GM12891 (cell line): ENCODE measurements around the gene NRTN.

Experiments
- DNase-seq: peaks from one replicate; pipeline ENCODE4 v3.0.0; 2011; ENCODE audit warnings: low spot score; ENCODE audit not compliant: insufficient read length
- FAIRE-seq: peaks from 2 replicates; lab custom pipeline; 2011; peaks lifted over from hg19 to GRCh38; lab: Jason Lieb, UNC
- PAX5 ChIP-seq: IDR thresholded peaks from 2 replicates; pipeline ENCODE4 v1.6.1; 2011; ENCODE audit warnings: low read length, moderate library complexity, mild to moderate bottlenecking; ENCODE audit not compliant: insufficient read depth, severe bottlenecking
- POLR2A ChIP-seq: IDR thresholded peaks from 2 replicates; pipeline ENCODE4 v1.6.1; 2011; ENCODE audit warnings: low read depth, low read length, control low read depth
- POLR2AphosphoS5 ChIP-seq: IDR thresholded peaks from 2 replicates; pipeline ENCODE4 v1.6.1; 2011; ENCODE audit warnings: low read depth, low read length, control low read depth
- POU2F2 ChIP-seq: IDR thresholded peaks from 2 replicates; pipeline ENCODE4 v1.6.1; 2011; ENCODE audit warnings: low read depth, mild to moderate bottlenecking, control low read depth, low read length, moderate library complexity
- SPI1 ChIP-seq: IDR thresholded peaks from 2 replicates; pipeline ENCODE4 v1.6.1; 2011; ENCODE audit warnings: low read depth, low read length, control low read depth
- TAF1 ChIP-seq: IDR thresholded peaks from 2 replicates; pipeline ENCODE4 v1.6.1; 2011; ENCODE audit warnings: low read depth, low read length, control low read depth

Gene NRTN

DNA sequence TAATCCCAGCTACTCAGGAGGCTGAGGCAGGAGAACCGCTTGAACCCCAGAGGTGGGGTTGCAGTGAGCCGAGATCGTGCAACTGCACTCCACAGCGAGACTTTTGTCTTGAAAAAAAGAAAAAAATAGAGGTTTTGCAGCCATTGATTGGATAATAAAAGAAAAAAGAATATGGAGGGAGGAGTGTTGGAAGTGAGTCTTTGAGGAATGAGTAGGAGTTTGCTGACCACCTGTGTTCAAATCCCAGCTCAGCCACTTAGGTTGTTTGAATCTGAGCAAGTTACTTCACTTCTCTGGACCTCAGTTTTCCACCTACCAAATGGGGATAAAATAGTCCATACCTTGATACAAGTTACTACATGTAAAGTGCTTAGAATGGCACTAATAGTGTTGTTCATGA is 6.2 kb downstream of the NRTN start:
- DNase-seq = no peak
- no peak for FAIRE-seq
- TF ChIP-seq TAF1 (no peak), SPI1 (no peak), POLR2AphosphoS5 (no peak), POU2F2 (no peak), POLR2A (no peak)

GRCh38 chr19:5814123-5814851 is 9.4 kb downstream of the NRTN start:
- FAIRE-seq (no peak), DNase-seq (no peak)
- TF ChIP-seq POU2F2 (no peak), PAX5 (no peak), TAF1 (no peak), POLR2AphosphoS5 (no peak), SPI1 (no peak), POLR2A (no peak)

DNA sequence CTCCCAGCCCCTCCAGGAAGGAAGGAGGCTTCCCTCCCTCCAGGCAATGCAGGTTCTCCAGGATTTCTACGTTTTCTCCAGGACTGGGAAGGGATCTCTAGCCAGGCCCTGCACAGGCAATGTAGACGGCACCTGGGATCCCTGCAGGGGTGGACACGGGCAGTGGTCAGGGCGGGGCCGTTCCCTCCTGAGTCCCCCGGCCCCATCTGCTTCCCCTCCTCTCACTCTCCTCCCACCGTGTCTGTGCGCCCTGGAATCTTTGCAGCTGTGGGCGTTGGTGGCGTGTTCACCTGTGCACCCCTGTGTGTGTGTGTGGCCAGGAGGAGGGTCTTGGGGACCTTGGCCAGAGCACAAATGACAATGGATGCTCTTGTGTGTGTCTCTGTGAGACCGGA is 10.0 kb downstream of the NRTN start:
- TF ChIP-seq POU2F2 (no peak), POLR2AphosphoS5 (no peak)
- FAIRE-seq = no peak
- DNase-seq = no peak

GRCh38 chr19:5817218-5817617 is 12.4 kb downstream of the NRTN start:
- FAIRE-seq (no peak), DNase-seq (no peak)
- TF ChIP-seq POLR2AphosphoS5 (no peak), POLR2A (no peak), POU2F2 (no peak), PAX5 (no peak), TAF1 (no peak), SPI1 (no peak)

- FAIRE-seq (no peak), DNase-seq (no peak)
- TF ChIP-seq POLR2A = no peak
- no peak for TF ChIP-seq POU2F2
- TF ChIP-seq POLR2AphosphoS5 = no peak
- TF ChIP-seq PAX5 = no peak
- no peak for TF ChIP-seq TAF1
- TF ChIP-seq SPI1 = no peak
Measured at GRCh38 chr19:5818594-5818993, 13.7 kb downstream of the NRTN start.

DNA sequence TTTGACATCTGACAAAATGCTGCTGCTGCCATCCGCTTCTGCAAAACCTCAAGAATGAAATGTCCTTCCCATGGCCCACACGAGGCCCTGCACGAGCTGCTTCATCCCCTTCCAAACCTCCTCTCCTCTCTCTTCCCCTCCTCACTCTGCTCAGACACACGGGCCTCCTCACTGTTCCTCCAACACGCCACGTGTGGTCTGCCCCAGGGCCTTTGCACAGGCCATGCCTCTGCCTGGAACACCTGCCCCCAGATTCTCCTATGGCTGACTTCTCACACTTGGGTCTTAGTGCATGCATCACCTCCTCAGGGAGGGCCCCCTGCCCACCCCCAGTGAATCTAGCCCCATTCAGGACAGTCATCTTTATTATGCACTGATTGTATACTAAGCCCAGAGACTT is 15.9 kb downstream of the NRTN start:
- FAIRE-seq (no peak), DNase-seq (no peak)
- TF ChIP-seq TAF1 (no peak), PAX5 (no peak), POLR2AphosphoS5 (no peak), POLR2A (no peak), SPI1 (no peak), POU2F2 (no peak)

GRCh38 chr19:5821521-5822180 is 16.8 kb downstream of the NRTN start:
- no peak for DNase-seq
- no peak for FAIRE-seq
- TF ChIP-seq POLR2AphosphoS5 = no peak
- TF ChIP-seq POLR2A = no peak
- no peak for TF ChIP-seq TAF1
- TF ChIP-seq PAX5 = no peak
- no peak for TF ChIP-seq POU2F2
- TF ChIP-seq SPI1 = no peak

DNA sequence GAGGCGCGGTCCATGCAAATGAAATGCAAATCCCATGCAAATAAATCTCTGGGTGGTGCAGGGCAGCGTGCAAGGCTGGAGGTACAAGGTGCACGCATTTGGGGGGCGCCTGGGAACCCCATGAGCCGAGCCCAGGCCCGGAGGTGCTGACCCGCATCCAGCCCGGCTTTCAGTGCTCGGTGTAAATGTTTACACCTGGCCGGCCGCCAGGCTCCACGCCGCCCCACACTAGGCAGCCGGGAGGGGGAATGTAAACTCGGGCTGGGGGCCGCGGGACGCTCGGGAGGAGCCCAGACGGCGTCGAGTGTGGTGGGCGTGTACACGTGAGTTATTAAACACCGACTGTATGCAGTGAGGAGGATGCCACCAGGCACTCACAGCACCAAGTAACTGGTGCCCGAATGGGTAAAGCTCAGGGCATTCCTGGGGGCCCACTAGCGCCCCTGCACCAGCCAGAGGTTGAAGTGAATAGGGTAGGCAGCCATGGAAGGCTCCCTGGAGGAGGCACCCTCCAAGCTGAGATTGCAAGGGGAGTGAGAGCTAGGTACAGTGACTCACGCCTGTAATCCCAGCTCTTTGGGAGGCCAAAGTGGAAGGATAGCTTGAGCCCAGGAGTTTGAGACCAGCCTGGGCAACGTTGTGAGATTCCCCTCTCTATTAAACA is 17.4 kb downstream of the NRTN start:
- DNase-seq = no peak
- no peak for FAIRE-seq
- no peak for TF ChIP-seq SPI1
- TF ChIP-seq POLR2A = no peak
- no peak for TF ChIP-seq POU2F2
- TF ChIP-seq PAX5 = no peak
- no peak for TF ChIP-seq POLR2AphosphoS5
- no peak for TF ChIP-seq TAF1

GRCh38 chr19:5823579-5824281 is 18.9 kb downstream of the NRTN start:
- no peak for FAIRE-seq
- TF ChIP-seq POLR2A = no peak
- TF ChIP-seq POU2F2 = no peak
- TF ChIP-seq TAF1 = no peak
- TF ChIP-seq POLR2AphosphoS5 = no peak
- no peak for TF ChIP-seq PAX5
- TF ChIP-seq SPI1 = no peak
- DNase-seq = no peak
